Anterior cingulate cortex (tissue), 58 donors: Measurements from ENCODE around the gene P2RY2.

Experiments used
- DNase-seq, 58 donors: peaks; one replicate each; lab custom pipeline; 2025; lab: John Stamatoyannopoulos, UW

P2RY2 gene

DNA sequence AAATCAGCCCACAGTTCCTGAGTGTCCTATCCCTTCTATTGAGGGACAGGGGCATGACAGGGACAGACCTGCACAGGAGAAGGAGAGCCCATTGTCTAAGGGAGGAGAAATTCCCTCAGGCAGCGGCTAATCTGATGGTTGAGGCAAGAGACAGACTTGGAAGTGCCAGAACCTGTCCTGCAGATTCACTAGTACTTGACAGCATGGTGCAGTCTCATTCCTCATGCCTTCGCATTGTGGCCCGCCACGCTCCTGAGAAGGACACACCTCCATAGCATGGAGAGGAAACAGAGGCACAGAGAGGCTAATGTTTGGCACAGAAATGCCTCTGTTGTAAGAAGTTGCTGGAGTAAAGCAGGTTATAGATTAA is 57.3 kb downstream of the P2RY2 start:
- no peak for DNase-seq

DNA sequence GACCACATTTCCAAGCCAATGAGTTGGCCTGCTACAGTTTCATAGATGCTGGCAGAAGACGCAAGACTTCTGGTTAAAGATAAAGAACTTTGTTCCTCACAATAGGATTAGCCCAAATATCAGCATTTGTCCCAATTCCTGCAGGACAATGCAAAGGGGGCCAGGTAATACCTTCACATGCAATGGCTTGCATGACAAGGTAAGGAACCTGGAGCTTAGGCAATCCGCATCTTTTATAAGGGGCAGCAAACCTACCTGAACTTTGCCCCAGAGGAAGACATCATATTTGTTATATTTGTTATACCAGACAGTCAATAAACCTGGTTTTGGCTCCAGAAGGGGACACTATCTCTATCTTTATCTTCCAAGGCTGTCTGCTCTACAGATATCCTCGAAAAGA is 59.4 kb downstream of the P2RY2 start:
- no peak for DNase-seq

DNA sequence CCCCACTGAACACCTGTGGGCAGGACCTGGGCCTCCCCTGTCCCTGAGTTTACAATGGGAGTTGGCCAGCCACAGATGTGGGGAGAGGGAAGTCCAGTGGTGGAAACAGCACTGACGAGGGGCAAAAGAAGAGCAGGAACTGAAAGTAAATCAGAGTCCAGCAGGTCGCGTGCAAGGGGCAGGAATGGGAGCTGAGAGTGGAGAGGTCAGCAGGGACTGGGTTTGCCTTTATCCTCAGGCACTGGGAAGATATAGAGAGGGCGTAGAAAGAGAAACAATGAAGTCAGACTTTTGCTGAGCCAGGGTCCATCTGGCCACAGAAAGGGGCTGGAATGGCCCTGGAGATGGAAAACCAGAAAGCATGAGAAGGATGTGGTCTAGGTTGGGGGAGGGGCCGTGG is 62.5 kb downstream of the P2RY2 start:
- no peak for DNase-seq

DNA sequence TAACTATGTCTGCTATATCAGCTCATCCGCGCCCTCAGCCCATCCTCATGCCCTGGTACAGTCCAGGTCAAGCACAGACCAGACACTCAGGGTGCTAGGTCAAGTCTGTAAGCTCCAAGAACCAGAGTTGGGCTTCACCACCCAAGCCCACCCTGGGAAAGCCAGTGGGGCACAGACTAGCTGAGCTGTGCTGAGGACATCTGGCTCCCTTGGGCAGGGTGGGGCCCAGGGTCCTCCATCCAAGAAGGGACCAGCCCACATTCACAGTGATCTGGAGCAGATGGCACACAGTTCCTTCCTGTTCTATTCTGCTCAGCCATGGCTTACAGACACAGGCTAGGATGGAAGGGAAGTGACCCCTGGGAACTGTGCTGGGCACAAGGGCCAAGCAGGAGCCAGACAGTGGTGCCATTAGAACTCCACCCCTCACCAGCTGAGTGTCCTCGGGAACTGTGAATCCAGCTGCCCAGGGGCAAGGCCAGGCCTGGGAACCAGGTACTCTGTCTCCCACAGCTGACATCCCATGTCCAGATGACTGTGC is 63.2 kb downstream of the P2RY2 start:
- DNase-seq = no peak

DNA sequence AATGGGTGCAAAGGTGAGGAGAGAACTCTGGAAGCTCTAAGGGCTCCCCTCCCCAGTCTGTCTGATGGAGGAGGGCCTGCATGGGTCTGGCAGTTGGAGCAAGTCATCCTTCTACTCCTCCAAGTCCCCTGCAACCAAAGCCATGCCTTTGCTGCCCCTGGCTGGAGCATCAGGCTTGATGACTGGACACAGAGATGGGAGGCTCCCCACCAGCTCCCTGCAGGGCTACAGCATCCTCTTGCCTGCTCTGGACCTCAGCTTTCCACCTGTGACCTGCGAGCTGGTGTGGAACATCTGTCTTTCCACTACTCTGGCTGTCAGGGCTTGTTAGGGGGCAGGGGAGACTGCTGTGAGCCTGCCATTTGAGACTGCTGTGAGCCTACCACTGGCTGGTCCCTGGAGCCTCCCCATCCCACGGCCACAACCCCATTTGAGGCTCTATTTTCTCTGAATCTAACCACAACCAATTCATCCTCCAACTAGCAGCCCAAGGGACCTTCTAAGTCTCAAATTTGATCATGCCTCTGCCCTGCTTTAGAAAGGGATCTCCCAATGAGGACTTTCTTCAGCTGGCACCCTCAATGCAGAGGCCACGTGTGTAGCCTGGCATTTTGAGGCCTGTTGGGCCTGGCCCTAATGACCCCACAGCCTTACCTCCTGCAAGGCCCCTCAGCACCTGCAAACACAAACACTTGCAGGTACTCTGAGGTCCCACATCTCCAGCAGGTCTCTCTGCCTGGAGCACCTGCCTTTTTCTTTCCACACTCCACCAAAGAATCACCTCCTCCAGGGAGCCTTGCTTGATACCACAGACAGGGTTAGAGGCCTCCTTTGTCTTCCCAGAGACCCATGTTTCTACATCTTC is 63.9 kb downstream of the P2RY2 start:
- no peak for DNase-seq

- DNase-seq = no peak
Observed at GRCh38 chr11:73283276-73284000, 65.4 kb downstream of the P2RY2 start.

- DNase-seq = no peak
Observed at GRCh38 chr11:73284106-73284505, 66.0 kb downstream of the P2RY2 start.

GRCh38 chr11:73285721-73286120 is 67.6 kb downstream of the P2RY2 start:
- no peak for DNase-seq
